Naive thymus-derived CD4-positive, alpha-beta T cell (primary cell): ENCODE data around the gene HOXC11. TPM values are rescaled to one million over a fixed set of nuclear protein-coding genes. Genes with fewer than 3 reads are reported as not detected.

ENCODE experiments used
- ATAC-seq: fragments of 150-1000 bp; cut with Tn5 transposase; 2 replicates; pipeline ENCODE4 v1.10.0; 2021; ENCODE audit warnings: mild to moderate bottlenecking, moderate library complexity
- CTCF ChIA-PET: fragments of 350-600 bp; sonication (Branson Sonifier 250); formaldehyde crosslinking; loops from one replicate; lab custom pipeline; 2021; ENCODE audit warnings: antibody characterized with exemption; lab: Charles Lee
- POLR2A ChIA-PET: fragments of 350-600 bp; sonication (Branson Sonifier 250); formaldehyde crosslinking; loops from one replicate; lab custom pipeline; 2021; ENCODE audit warnings: antibody characterized with exemption, inconsistent platforms; lab: Charles Lee
- DNase-seq, 9 donors: peaks; one replicate each; pipeline versions ENCODE4 v3.0.0 to v3.0.0-alpha.2; 2020 to 2022; ENCODE audit warnings: mixed read lengths in 1 of 9
- H3K27ac ChIP-seq: one replicate; pipeline ENCODE4 v1.7.0; 2013; ENCODE audit warnings: mild to moderate bottlenecking, low read depth, low read length, moderate library complexity
- H3K27me3 ChIP-seq, 2 donors: one replicate each; pipeline ENCODE4 v1.7.0; 2013; ENCODE audit warnings: low read length in 2 of 2, mild to moderate bottlenecking in 2 of 2, moderate library complexity in 2 of 2; ENCODE audit not compliant: control insufficient read depth in 2 of 2, insufficient read depth in 2 of 2
- H3K36me3 ChIP-seq, 3 experiments: 1 replicate in 2 of 3; 2 replicates in 1 of 3; pipeline ENCODE4 v1.7.0; 2013; ENCODE audit warnings: low read length in 3 of 3, mild to moderate bottlenecking in 3 of 3, moderate library complexity in 1 of 3; ENCODE audit not compliant: insufficient read depth in 3 of 3, control insufficient read depth in 2 of 3
- H3K4me1 ChIP-seq, 2 donors: one replicate each; pipeline ENCODE4 v1.7.0; 2013; ENCODE audit warnings: low read length in 2 of 2, mild to moderate bottlenecking in 2 of 2, moderate library complexity in 1 of 2; ENCODE audit not compliant: control insufficient read depth in 2 of 2, insufficient read depth in 2 of 2
- H3K4me3 ChIP-seq: 2 replicates; pipeline ENCODE4 v1.7.0; 2013; ENCODE audit warnings: mild to moderate bottlenecking, low read length
- H3K9me3 ChIP-seq, 3 experiments: 1 replicate in 2 of 3; 2 replicates in 1 of 3; pipeline ENCODE4 v1.7.0; 2013; ENCODE audit warnings: low read length in 3 of 3; ENCODE audit not compliant: control insufficient read depth in 2 of 3
- H3K27ac Mint-ChIP-seq, 9 donors: one replicate each; pipeline ENCODE4 v1.8.0; 2020 to 2022; ENCODE audit warnings: mixed read lengths in 9 of 9, mild to moderate bottlenecking in 8 of 9, moderate library complexity in 5 of 9, inconsistent platforms in 2 of 9
- H3K27me3 Mint-ChIP-seq, 5 donors: one replicate each; pipeline ENCODE4 v1.8.0; 2021 to 2022; ENCODE audit warnings: mixed read lengths in 5 of 5, mild to moderate bottlenecking in 1 of 5
- H3K36me3 Mint-ChIP-seq, 5 donors: one replicate each; pipeline ENCODE4 v1.8.0; 2020 to 2022; ENCODE audit warnings: mixed read lengths in 5 of 5, mild to moderate bottlenecking in 3 of 5, inconsistent platforms in 1 of 5
- H3K4me1 Mint-ChIP-seq, 7 donors: one replicate each; pipeline ENCODE4 v1.8.0; 2020 to 2022; ENCODE audit warnings: mixed read lengths in 7 of 7, mild to moderate bottlenecking in 3 of 7, inconsistent platforms in 1 of 7
- H3K4me3 Mint-ChIP-seq, 10 donors: one replicate each; pipeline ENCODE4 v1.8.0; 2020 to 2022; ENCODE audit warnings: mild to moderate bottlenecking in 10 of 10, mixed read lengths in 10 of 10, moderate library complexity in 6 of 10, inconsistent platforms in 2 of 10
- H3K9me3 Mint-ChIP-seq, 11 donors: one replicate each; pipeline ENCODE4 v1.8.0; 2020 to 2022; ENCODE audit warnings: mixed read lengths in 11 of 11, mild to moderate bottlenecking in 4 of 11, inconsistent platforms in 1 of 11, moderate library complexity in 1 of 11
- intact Hi-C, 2 donors: fragments of 100-400 bp; cut with micrococcal nuclease; formaldehyde crosslinking; loops; one replicate each; pipeline ENCODE4 v1.15.1; 2023
- polyA plus RNA-seq, 2 donors: library from polyadenylated mRNA; unstranded; fragments of 300-500 nt; fragmentation: Illumina TruSeq; gene quantifications; one replicate each; pipeline ENCODE4 v1.2.3, GENCODE V29; 2021
- total RNA-seq, 6 experiments: library from RNA in 5 of 6; stranded (reverse) in 5 of 6; gene quantifications; 1 replicate in 5 of 6; 2 replicates in 1 of 6; pipeline ENCODE4 v1.2.3 and lab custom pipeline; 2021 to 2026

Gene HOXC11
- total and polyA plus RNA-seq, 7 experiments from 2014 or later = not detected

GRCh38 chr12:53998900-53999236 lies 25.9 kb downstream of the HOXC11 start:
- ATAC-seq (no peak), DNase-seq (no peak)
- H3K4me3 ChIP-seq = no peak overlapping the region
- Mint-ChIP-seq H3K36me3 (peaks cover 0 to 2% (median 0%) of the 10 kb centered on the region in 5 donors), H3K4me1 (peaks cover 17 to 57% (median 32%) of the 10 kb centered on the region in 7 donors), H3K9me3 (peaks cover 0 to 6% (median 0%) of the 10 kb centered on the region in 11 donors), H3K27me3 (peaks cover 86 to 98% (median 92%) of the 10 kb centered on the region in 5 donors), H3K4me3 (peak overlapping the region in 2 of 10 donors; percentile 21 to 29), H3K27ac (no peak overlapping the region)
- no peaks in the 10 kb centered on the region for H3K36me3 ChIP-seq
- H3K27ac ChIP-seq = no peak overlapping the region
- CTCF ChIA-PET = interaction anchor here (0.7 to 1.6 kb wide), 2 partner anchors 140 to 209 kb away, joined by 4 to 5 read pairs; no protein-coding TSS in a partner anchor
- H3K9me3 ChIP-seq = no peaks in the 10 kb centered on the region
- H3K4me1 ChIP-seq = peaks cover 24 to 28% of the 10 kb centered on the region in 2 donors
- H3K27me3 ChIP-seq = peaks cover 26 to 86% of the 10 kb centered on the region in 2 donors
- intact Hi-C loops = loop anchor here (5.0 kb wide), 3 partner anchors 33 to 62 kb away; partner anchors contain the start of genes HOXC13 (in 1 of the 2) and HOXC5 (in 1 of the 2)
- POLR2A ChIA-PET = no interaction called here

- no peak for DNase-seq
- H3K4me1 Mint-ChIP-seq = peaks cover 14 to 51% (median 29%) of the 10 kb centered on the region in 7 donors
Measured at GRCh38 chr12:53999559-54000115, 26.7 kb downstream of the HOXC11 start.

GRCh38 chr12:54000116-54001114 lies 27.5 kb downstream of the HOXC11 start, which contains the start of gene HOXC9:
Gene HOXC9 (plus strand): TSS chr12:54000161. CDS start chr12:54000189, 28 bp downstream.
- POLR2A ChIA-PET = interaction anchor here (0.6 to 0.8 kb wide), 2 partner anchors 11 to 282 kb away, joined by 3 read pairs; no protein-coding TSS in a partner anchor
- Histone ChIP-seq H3K27ac (no peak within 1 kb of the TSS), H3K36me3 (no peaks in the 10 kb centered on the region), H3K9me3 (no peaks in the 10 kb centered on the region), H3K4me1 (peaks cover 19 to 27% of the 10 kb centered on the region in 2 donors), H3K27me3 (peaks cover 35 to 84% of the 10 kb centered on the region in 2 donors), H3K4me3 (no peak within 1 kb of the TSS)
- CTCF ChIA-PET = interaction anchor here (1.2 to 1.3 kb wide), 2 partner anchors 8 to 194 kb away, joined by 3 read pairs; no protein-coding TSS in a partner anchor
- Mint-ChIP-seq H3K27ac (peak within 1 kb of the TSS in 3 of 9 donors; percentile 47 to 72 (median 66)), H3K9me3 (peaks cover 0 to 2% (median 0%) of the 10 kb centered on the region in 11 donors), H3K36me3 (peaks cover 0 to 2% (median 0%) of the 10 kb centered on the region in 5 donors), H3K4me1 (peaks cover 14 to 46% (median 24%) of the 10 kb centered on the region in 7 donors), H3K27me3 (peaks cover 88 to 98% (median 92%) of the 10 kb centered on the region in 5 donors), H3K4me3 (peak within 1 kb of the TSS; percentile 27 to 68 (median 58))
- intact Hi-C loops = loop anchor here in 1 of 2 donors (10.0 kb wide), 1 partner anchor 374 kb away; no protein-coding TSS in a partner anchor
- ATAC-seq (no peak), DNase-seq (no peak)

More at GRCh38 chr12:53999559-54000115, 26.7 kb downstream of the HOXC11 start:
- peaks cover 0 to 6% (median 0%) of the 10 kb centered on the region in 11 donors for H3K9me3 Mint-ChIP-seq
- H3K4me1 ChIP-seq = peaks cover 24 to 28% of the 10 kb centered on the region in 2 donors
- H3K27ac ChIP-seq = no peak overlapping the region
- peaks cover 0 to 2% (median 0%) of the 10 kb centered on the region in 5 donors for H3K36me3 Mint-ChIP-seq
- CTCF ChIA-PET = interaction anchor here (0.6 to 1.3 kb wide), 3 partner anchors 8 to 1876 kb away, joined by 3 read pairs; no protein-coding TSS in a partner anchor
- H3K27ac Mint-ChIP-seq = peak overlapping the region in 3 of 9 donors; percentile 47 to 72 (median 66)
- no peaks in the 10 kb centered on the region for H3K36me3 ChIP-seq
- peaks cover 33 to 87% of the 10 kb centered on the region in 2 donors for H3K27me3 ChIP-seq
- H3K9me3 ChIP-seq = no peaks in the 10 kb centered on the region
- POLR2A ChIA-PET = interaction anchor here (0.6 to 0.8 kb wide), 3 partner anchors 9 to 281 kb away, joined by 3 read pairs; partner anchors contain the start of gene HOXC8
- H3K4me3 ChIP-seq = no peak overlapping the region
- no peak for ATAC-seq
- H3K27me3 Mint-ChIP-seq = peaks cover 90 to 98% (median 95%) of the 10 kb centered on the region in 5 donors
- peak overlapping the region; percentile 27 to 68 (median 58) for H3K4me3 Mint-ChIP-seq
- intact Hi-C loops = loop anchor here (5.0 to 10.0 kb wide), 4 partner anchors 33 to 375 kb away; partner anchors contain the start of genes HOXC13 (in 1 of the 2) and HOXC5 (in 1 of the 2)

- POLR2A ChIA-PET = no interaction called here
- Mint-ChIP-seq H3K4me3 (peak overlapping the region in 3 of 10 donors; percentile 25 to 61 (median 61)), H3K9me3 (peaks cover 0 to 2% (median 0%) of the 10 kb centered on the region in 11 donors), H3K27me3 (peaks cover 89 to 98% (median 92%) of the 10 kb centered on the region in 5 donors), H3K27ac (peak overlapping the region in 1 of 9 donors; percentile 18), H3K36me3 (peaks cover 0 to 2% (median 0%) of the 10 kb centered on the region in 5 donors), H3K4me1 (peaks cover 14 to 46% (median 28%) of the 10 kb centered on the region in 7 donors)
- intact Hi-C loops = loop anchor here in 1 of 2 donors (2.0 to 10.0 kb wide), 2 partner anchors 15 to 373 kb away; no protein-coding TSS in a partner anchor
- Histone ChIP-seq H3K4me3 (no peak overlapping the region), H3K4me1 (peaks cover 13 to 28% of the 10 kb centered on the region in 2 donors), H3K9me3 (no peaks in the 10 kb centered on the region), H3K27me3 (peaks cover 39 to 80% of the 10 kb centered on the region in 2 donors), H3K36me3 (no peaks in the 10 kb centered on the region), H3K27ac (no peak overlapping the region)
- DNase-seq = no peak
- CTCF ChIA-PET = interaction anchor here (1.3 kb wide), 1 partner anchor 9 kb away, joined by 3 read pairs; no protein-coding TSS in a partner anchor
- ATAC-seq = no peak
Measured at GRCh38 chr12:54001283-54002187, 28.6 kb downstream of the HOXC11 start.

- DNase-seq = no peak
- Mint-ChIP-seq H3K4me3 (no peak overlapping the region), H3K4me1 (peaks cover 12 to 47% (median 26%) of the 10 kb centered on the region in 7 donors), H3K36me3 (peaks cover 0 to 2% (median 0%) of the 10 kb centered on the region in 5 donors), H3K9me3 (peaks cover 0 to 2% (median 0%) of the 10 kb centered on the region in 11 donors), H3K27me3 (peaks cover 91 to 99% (median 93%) of the 10 kb centered on the region in 5 donors), H3K27ac (peak overlapping the region in 2 of 9 donors; percentile 18 to 73)
- no peak for ATAC-seq
- intact Hi-C loops = loop anchor here in 1 of 2 donors (2.0 to 10.0 kb wide), 2 partner anchors 14 to 372 kb away; no protein-coding TSS in a partner anchor
- Histone ChIP-seq H3K9me3 (no peaks in the 10 kb centered on the region), H3K4me3 (no peak overlapping the region), H3K27ac (no peak overlapping the region), H3K36me3 (no peaks in the 10 kb centered on the region), H3K27me3 (peaks cover 32 to 82% of the 10 kb centered on the region in 2 donors), H3K4me1 (peaks cover 11 to 23% of the 10 kb centered on the region in 2 donors)
- POLR2A ChIA-PET = no interaction called here
- CTCF ChIA-PET = interaction anchor here (1.0 kb wide), 1 partner anchor 205 kb away, joined by 5 read pairs; no protein-coding TSS in a partner anchor
Measured at GRCh38 chr12:54002278-54002914, 29.5 kb downstream of the HOXC11 start.
